Chondrocyte (in vitro differentiated cells): ENCODE data around the gene FRMD3. TPM values are rescaled to one million over a fixed set of nuclear protein-coding genes. Genes with fewer than 3 reads are reported as not detected.

ENCODE experiments used
- DNase-seq: peaks from one replicate; pipeline ENCODE4 v3.0.0; 2021; ENCODE audit warnings: mixed read lengths, low spot score
- H3K27ac Mint-ChIP-seq: one replicate; pipeline ENCODE4 v1.8.0; 2021; ENCODE audit warnings: mild to moderate bottlenecking, moderate library complexity, mixed read lengths; ENCODE audit not compliant: unreplicated experiment
- H3K27me3 Mint-ChIP-seq: 2 replicates; pipeline ENCODE4 v1.8.0; 2021; ENCODE audit warnings: low read depth, mixed read lengths
- H3K36me3 Mint-ChIP-seq: 2 replicates; pipeline ENCODE4 v1.8.0; 2021; ENCODE audit warnings: low read depth, mixed read lengths
- H3K4me1 Mint-ChIP-seq: 2 replicates; pipeline ENCODE4 v1.8.0; 2021; ENCODE audit warnings: low read depth, mild to moderate bottlenecking, mixed read lengths
- H3K4me3 Mint-ChIP-seq: one replicate; pipeline ENCODE4 v1.8.0; 2021; ENCODE audit warnings: mild to moderate bottlenecking, moderate library complexity, mixed read lengths; ENCODE audit not compliant: unreplicated experiment
- H3K9me3 Mint-ChIP-seq: 2 replicates; pipeline ENCODE4 v1.8.0; 2021; ENCODE audit warnings: low read depth, mixed read lengths
- total RNA-seq: library from RNA; stranded (reverse); gene quantifications from 3 replicates; pipeline ENCODE4 v1.2.1, GENCODE V29; 2021
- TF ChIP-seq, protein P1 (sequence below): fragments of 200-600 bp; sonication (generic); IDR thresholded peaks from 2 replicates; pipeline ENCODE4 v1.5.0; 2021; ENCODE audit warnings: antibody characterized with exemption, mild to moderate bottlenecking, moderate library complexity

Gene FRMD3
- total RNA-seq, 1 donor from 2014 or later: 1.1 TPM

DNA sequence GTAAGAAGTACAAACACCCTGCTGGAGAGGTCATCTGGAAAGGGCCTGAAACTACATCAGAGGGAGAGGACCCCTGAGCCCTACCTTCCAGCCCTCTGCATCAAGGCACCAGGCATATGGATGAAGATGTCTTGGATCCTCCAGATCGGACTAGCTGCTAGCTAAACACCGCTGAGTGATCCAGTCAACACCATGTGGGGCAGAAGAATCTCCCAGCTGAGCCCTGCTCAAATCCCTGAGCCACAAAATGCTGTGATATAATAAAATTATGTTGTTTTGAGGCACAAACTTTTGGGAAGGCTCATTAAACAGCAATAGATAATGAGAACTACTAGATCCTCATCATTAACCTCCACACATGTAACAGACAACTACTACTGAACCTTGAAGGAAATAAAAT, 155.2 kb downstream of the FRMD3 start:
- peaks cover 20% of the 10 kb centered on the region for H3K9me3 Mint-ChIP-seq
- no peaks in the 10 kb centered on the region for H3K4me1 Mint-ChIP-seq
- no peak overlapping the region for H3K4me3 Mint-ChIP-seq
- DNase-seq: no peak
- no peak overlapping the region for H3K27ac Mint-ChIP-seq
- TF ChIP-seq, protein P1, sequence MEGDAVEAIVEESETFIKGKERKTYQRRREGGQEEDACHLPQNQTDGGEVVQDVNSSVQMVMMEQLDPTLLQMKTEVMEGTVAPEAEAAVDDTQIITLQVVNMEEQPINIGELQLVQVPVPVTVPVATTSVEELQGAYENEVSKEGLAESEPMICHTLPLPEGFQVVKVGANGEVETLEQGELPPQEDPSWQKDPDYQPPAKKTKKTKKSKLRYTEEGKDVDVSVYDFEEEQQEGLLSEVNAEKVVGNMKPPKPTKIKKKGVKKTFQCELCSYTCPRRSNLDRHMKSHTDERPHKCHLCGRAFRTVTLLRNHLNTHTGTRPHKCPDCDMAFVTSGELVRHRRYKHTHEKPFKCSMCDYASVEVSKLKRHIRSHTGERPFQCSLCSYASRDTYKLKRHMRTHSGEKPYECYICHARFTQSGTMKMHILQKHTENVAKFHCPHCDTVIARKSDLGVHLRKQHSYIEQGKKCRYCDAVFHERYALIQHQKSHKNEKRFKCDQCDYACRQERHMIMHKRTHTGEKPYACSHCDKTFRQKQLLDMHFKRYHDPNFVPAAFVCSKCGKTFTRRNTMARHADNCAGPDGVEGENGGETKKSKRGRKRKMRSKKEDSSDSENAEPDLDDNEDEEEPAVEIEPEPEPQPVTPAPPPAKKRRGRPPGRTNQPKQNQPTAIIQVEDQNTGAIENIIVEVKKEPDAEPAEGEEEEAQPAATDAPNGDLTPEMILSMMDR: no peak
- H3K36me3 Mint-ChIP-seq: no peaks in the 10 kb centered on the region
- no peaks in the 10 kb centered on the region for H3K27me3 Mint-ChIP-seq

DNA sequence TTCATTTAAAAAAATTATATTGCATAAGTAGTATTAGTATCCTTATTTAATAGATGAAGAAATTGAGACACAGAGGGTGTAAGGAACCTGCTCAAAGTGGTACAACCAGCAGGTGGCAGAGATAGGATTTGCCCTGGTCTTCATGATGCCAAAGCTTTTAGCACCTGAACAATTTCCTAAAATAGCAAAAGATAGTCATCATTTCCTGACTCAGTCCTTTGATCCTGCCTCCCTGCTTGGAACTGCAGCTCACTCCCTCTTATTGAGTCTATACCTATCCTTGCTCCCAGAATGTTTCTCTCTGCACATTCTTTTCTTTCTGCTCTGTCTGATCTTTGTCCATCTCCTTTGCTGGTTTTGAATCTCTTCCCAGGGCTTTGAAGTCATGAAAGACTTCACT, 155.8 kb downstream of the FRMD3 start:
- H3K4me3 Mint-ChIP-seq: no peak overlapping the region
- H3K36me3 Mint-ChIP-seq: no peaks in the 10 kb centered on the region
- H3K27me3 Mint-ChIP-seq: no peaks in the 10 kb centered on the region
- peaks cover 18% of the 10 kb centered on the region for H3K9me3 Mint-ChIP-seq
- TF ChIP-seq, protein P1: no peak
- H3K4me1 Mint-ChIP-seq: no peaks in the 10 kb centered on the region
- DNase-seq: no peak
- H3K27ac Mint-ChIP-seq: no peak overlapping the region

DNA sequence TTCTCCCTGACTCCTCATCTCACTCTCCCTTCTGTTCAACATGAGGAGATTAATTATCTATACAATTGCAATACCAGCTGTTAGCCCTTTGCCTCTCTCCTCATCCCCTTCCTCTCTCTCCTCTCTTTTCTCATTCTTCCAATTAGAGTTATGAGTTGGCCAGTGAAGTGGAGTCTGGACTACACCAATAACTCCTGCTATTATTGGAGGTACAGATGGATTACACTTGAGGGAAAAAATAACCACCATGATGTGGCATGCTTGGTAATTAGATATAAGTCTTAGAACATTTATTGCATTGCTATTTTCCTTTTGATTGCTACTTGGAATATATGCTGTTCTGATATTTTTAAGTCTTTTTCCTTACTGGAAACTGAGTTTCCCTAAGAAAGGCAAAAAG, 159.2 kb downstream of the FRMD3 start:
- Mint-ChIP-seq H3K4me1 (no peaks in the 10 kb centered on the region), H3K36me3 (no peaks in the 10 kb centered on the region), H3K4me3 (no peak overlapping the region), H3K9me3 (peaks cover 9% of the 10 kb centered on the region), H3K27me3 (no peaks in the 10 kb centered on the region), H3K27ac (no peak overlapping the region)
- TF ChIP-seq, protein P1: no peak
- DNase-seq: no peak

DNA sequence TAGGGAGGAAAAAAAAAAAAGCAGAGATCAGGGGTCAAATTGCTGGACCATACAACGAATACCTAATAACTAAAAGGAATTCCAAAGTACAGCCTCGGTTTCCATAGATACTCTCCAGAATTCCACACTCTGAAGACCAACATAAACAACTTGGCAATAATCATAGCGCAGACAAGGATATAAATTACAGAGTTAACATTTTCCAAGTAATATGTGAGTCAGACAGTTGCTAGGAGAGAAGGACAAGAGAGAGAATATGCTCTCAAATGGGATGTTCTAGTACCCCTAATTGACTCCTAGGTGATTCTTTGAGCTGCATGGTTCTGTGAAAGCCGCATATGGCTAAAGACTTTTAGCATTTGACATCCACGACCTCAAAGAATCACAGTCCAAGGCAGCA, 165.2 kb downstream of the FRMD3 start:
- Mint-ChIP-seq H3K27ac (no peak overlapping the region), H3K27me3 (no peaks in the 10 kb centered on the region), H3K4me1 (no peaks in the 10 kb centered on the region), H3K36me3 (no peaks in the 10 kb centered on the region), H3K4me3 (no peak overlapping the region), H3K9me3 (peaks cover under 1% of the 10 kb centered on the region)
- TF ChIP-seq, protein P1: no peak
- DNase-seq: no peak

DNA sequence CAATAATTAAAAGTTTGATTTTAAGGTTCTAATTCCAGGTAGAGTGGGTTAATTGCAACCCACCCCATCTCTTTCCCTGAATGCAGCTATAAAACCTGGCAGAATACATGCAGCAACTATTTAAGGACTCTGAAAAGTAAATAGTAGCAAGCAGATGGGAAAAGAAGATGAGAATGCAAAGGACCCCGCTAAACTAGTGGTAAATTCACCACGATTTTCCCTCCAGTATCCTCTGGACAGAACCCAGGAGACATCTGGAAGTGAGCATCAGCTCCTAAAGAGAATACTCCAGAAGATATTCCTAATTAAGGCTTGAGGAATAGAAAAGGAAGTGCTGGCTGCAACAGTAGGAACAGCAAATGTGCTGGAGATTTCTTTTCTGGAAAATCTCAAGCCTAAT, 170.9 kb downstream of the FRMD3 start:
- Mint-ChIP-seq H3K4me3 (no peak overlapping the region), H3K27me3 (no peaks in the 10 kb centered on the region), H3K27ac (peak overlapping the region; percentile 88), H3K36me3 (no peaks in the 10 kb centered on the region), H3K4me1 (peaks cover 20% of the 10 kb centered on the region), H3K9me3 (peaks cover 3% of the 10 kb centered on the region)
- DNase-seq: no peak
- TF ChIP-seq, protein P1: no peak
